ENCODE data around the gene NCBP2L.

NCBP2L gene

DNA sequence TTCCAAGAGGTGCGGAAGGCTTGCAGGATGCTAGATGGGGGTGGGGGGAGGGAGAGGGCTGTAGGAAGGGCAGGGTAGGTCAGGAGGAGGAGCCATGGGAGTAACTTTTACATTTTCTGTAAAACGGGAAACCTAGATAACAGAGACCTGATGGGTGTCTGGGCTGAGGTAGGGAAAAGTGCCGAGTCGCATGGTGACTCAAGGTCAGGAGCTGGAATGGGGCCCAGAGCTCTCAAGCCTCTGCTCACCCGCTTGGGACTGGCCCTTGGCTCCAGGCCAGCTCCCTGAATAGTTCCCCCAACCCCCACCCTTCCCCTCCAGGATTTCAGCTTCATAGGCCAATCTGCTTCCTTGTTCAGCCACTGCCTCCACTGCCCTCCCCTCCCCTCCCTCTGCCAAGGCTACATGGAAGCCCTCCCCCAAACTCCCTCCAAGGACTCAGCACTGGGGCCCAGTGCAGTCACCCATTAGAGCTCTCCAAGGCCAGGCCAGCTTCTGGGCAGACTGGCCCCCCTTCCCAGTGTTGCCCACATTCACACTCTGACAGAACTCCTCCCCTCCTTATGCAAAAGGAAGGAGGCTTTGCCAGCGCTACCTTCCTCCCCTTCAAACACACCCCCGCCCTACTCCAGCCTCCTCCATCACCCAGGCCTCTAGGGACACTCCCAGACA, 45.6 kb upstream of the NCBP2L start:
- ChIA-PET CTCF (interaction anchor here (0.6 to 4.3 kb wide), 14 partner anchors 10 to 72 kb away, joined by 3 to 25 read pairs (median 3); partner anchors contain the start of genes NCBP2L and TSC22D3), POLR2A (interaction anchor here (0.7 to 4.5 kb wide), 13 partner anchors 9 to 104 kb away, joined by 3 to 45 read pairs (median 5); partner anchors contain the start of genes MID2, NCBP2L, PRPS1 and TSC22D3)
- H3K4me3 ChIP-seq (ENCODE audit: low read depth, low read length), result no peak overlapping the region
- no peaks in the 10 kb centered on the region for H3K9me3 ChIP-seq (ENCODE audit: control insufficient read depth, insufficient read depth, low read depth, low read length)
- peaks cover 27% of the 10 kb centered on the region for H3K4me1 ChIP-seq (ENCODE audit: control insufficient read depth, insufficient read depth, low read length)
- peak overlapping the region; percentile 70 for H3K27ac ChIP-seq (ENCODE audit: extremely low read depth, low read depth, low read length)
- no peaks in the 10 kb centered on the region for H3K36me3 ChIP-seq (ENCODE audit: control insufficient read depth in 2 of 2, insufficient read depth in 1 of 2, low read length in 2 of 2)
- no peak for TF ChIP-seq KLF8 (tag by site-specific recombination; IDR thresholded peaks at IDR 0.05)
- TF ChIP-seq ZNF10 (tag by site-specific recombination; IDR thresholded peaks at IDR 0.05), result peak; percentile 54; the same call in 1 of the 2 replicates
- peak; percentile 19; the same call in 1 of the 2 replicates for TF ChIP-seq ZNF76 (tag by site-specific recombination; IDR thresholded peaks at IDR 0.05; ENCODE audit: borderline replicate concordance, low read depth)
- no peak for TF ChIP-seq CTCF (tag by site-specific recombination; IDR thresholded peaks at IDR 0.05)
- TF ChIP-seq FEZF1 (tag by site-specific recombination; IDR thresholded peaks at IDR 0.05), result no peak
- TF ChIP-seq, protein P1, sequence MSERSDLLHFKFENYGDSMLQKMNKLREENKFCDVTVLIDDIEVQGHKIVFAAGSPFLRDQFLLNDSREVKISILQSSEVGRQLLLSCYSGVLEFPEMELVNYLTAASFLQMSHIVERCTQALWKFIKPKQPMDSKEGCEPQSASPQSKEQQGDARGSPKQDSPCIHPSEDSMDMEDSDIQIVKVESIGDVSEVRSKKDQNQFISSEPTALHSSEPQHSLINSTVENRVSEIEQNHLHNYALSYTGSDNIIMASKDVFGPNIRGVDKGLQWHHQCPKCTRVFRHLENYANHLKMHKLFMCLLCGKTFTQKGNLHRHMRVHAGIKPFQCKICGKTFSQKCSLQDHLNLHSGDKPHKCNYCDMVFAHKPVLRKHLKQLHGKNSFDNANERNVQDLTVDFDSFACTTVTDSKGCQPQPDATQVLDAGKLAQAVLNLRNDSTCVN (tag by site-specific recombination; optimal IDR thresholded peaks at IDR 0.05), result no peak
- TF ChIP-seq PRDM6 (tag by site-specific recombination; IDR thresholded peaks at IDR 0.05), result peak; percentile 84; the same call in 1 of the 2 replicates
- no peak for TF ChIP-seq ZSCAN23 (tag by site-specific recombination; IDR thresholded peaks at IDR 0.05)
- TF ChIP-seq, protein P2, sequence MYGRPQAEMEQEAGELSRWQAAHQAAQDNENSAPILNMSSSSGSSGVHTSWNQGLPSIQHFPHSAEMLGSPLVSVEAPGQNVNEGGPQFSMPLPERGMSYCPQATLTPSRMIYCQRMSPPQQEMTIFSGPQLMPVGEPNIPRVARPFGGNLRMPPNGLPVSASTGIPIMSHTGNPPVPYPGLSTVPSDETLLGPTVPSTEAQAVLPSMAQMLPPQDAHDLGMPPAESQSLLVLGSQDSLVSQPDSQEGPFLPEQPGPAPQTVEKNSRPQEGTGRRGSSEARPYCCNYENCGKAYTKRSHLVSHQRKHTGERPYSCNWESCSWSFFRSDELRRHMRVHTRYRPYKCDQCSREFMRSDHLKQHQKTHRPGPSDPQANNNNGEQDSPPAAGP (tag by site-specific recombination; IDR thresholded peaks at IDR 0.05), result peak; percentile 67; the same call in 1 of the 2 replicates
- TF ChIP-seq ZBTB7A (tag by site-specific recombination; IDR thresholded peaks at IDR 0.05; ENCODE audit: low read depth), result no peak
- peak; percentile 86 for TF ChIP-seq ZNF341 (tag by site-specific recombination; IDR thresholded peaks at IDR 0.05; ENCODE audit: low read depth)
- TF ChIP-seq, protein P3, sequence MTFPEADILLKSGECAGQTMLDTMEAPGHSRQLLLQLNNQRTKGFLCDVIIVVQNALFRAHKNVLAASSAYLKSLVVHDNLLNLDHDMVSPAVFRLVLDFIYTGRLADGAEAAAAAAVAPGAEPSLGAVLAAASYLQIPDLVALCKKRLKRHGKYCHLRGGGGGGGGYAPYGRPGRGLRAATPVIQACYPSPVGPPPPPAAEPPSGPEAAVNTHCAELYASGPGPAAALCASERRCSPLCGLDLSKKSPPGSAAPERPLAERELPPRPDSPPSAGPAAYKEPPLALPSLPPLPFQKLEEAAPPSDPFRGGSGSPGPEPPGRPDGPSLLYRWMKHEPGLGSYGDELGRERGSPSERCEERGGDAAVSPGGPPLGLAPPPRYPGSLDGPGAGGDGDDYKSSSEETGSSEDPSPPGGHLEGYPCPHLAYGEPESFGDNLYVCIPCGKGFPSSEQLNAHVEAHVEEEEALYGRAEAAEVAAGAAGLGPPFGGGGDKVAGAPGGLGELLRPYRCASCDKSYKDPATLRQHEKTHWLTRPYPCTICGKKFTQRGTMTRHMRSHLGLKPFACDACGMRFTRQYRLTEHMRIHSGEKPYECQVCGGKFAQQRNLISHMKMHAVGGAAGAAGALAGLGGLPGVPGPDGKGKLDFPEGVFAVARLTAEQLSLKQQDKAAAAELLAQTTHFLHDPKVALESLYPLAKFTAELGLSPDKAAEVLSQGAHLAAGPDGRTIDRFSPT (tag by site-specific recombination; IDR thresholded peaks at IDR 0.05), result no peak
- TF ChIP-seq ZNF169 (tag by site-specific recombination; IDR thresholded peaks at IDR 0.05), result no peak
- peak; percentile 90 for TF ChIP-seq ZBTB48 (tag by site-specific recombination; IDR thresholded peaks at IDR 0.05)
- TF ChIP-seq, protein P4, sequence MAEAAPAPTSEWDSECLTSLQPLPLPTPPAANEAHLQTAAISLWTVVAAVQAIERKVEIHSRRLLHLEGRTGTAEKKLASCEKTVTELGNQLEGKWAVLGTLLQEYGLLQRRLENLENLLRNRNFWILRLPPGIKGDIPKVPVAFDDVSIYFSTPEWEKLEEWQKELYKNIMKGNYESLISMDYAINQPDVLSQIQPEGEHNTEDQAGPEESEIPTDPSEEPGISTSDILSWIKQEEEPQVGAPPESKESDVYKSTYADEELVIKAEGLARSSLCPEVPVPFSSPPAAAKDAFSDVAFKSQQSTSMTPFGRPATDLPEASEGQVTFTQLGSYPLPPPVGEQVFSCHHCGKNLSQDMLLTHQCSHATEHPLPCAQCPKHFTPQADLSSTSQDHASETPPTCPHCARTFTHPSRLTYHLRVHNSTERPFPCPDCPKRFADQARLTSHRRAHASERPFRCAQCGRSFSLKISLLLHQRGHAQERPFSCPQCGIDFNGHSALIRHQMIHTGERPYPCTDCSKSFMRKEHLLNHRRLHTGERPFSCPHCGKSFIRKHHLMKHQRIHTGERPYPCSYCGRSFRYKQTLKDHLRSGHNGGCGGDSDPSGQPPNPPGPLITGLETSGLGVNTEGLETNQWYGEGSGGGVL (tag by site-specific recombination; IDR thresholded peaks at IDR 0.05), result peak; percentile 96
- no peak for TF ChIP-seq ZNF792 (tag by site-specific recombination; IDR thresholded peaks at IDR 0.05)
- 0 out of 2 replicates have a peak, but pooled peaks have one; percentile 18 for TF ChIP-seq ZNF366 (tag by site-specific recombination; conservative IDR thresholded peaks at IDR 0.05)
- TF ChIP-seq ZNF37A (tag by site-specific recombination; IDR thresholded peaks at IDR 0.05), result 0 out of 2 replicates have a peak, but pooled peaks have one; percentile 28
- TF ChIP-seq ZNF501 (tag by site-specific recombination; IDR thresholded peaks at IDR 0.05), result no peak; the same call in 1 of the 2 replicates
- TF ChIP-seq KLF9 (tag by site-specific recombination; IDR thresholded peaks at IDR 0.05; ENCODE audit: low read depth), result no peak
- no peak for TF ChIP-seq REPIN1 (tag by site-specific recombination; IDR thresholded peaks at IDR 0.05; ENCODE audit: low read depth)
- TF ChIP-seq ZBTB44 (tag by site-specific recombination; IDR thresholded peaks at IDR 0.05), result no peak
- peak; percentile 45; the same call in 1 of the 2 replicates for TF ChIP-seq IKZF3 (tag by site-specific recombination; IDR thresholded peaks at IDR 0.05)
- TF ChIP-seq GFI1B (tag by site-specific recombination; IDR thresholded peaks at IDR 0.05), result no peak
